ENCODE measurements around the gene WASHC4. TPM values are rescaled to one million over a fixed set of nuclear protein-coding genes. Genes with fewer than 3 reads are reported as not detected.

Gene WASHC4
- total RNA-seq, 4 donors from 2014 or later, result 23.5 to 32.5 (median 28.8) TPM

DNA sequence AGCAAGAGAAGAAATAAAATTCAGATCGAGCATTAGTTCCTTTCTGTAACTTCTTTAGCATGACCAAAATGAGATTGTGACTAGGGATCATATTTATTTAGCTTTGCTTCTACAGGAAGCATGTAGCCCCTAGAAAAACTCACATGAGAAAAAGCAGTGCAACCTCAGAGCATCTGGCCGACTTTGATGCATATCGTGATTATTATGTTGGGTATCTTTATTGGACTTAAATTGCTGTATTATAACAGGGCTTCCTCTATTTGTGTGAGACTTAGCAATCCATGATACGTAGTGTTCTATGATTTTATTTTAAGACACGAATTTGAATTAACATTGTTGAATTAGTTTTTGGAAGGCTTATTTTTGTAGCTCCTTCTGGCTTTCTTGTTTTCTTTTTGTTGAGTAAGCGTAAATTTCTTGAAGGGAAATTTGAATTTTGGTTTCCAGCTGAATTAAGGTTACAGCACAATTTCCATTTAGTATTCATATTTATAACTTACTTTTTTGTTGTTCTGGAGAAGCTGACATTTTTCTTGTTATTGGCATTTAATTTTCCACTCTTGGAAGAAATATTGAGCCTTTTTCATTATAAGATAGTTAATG is 33.9 kb downstream of the WASHC4 start:
- DNase-seq (ENCODE audit: low spot score in 2 of 2), result no peak
- H3K4me3 ChIP-seq (ENCODE audit: low read depth, poor library complexity, severe bottlenecking), result no peak overlapping the region
- WGBS, 2 donors, result 89 to 92% methylated on average over 6 of the region's 6 CpGs
- TF ChIP-seq CTCF (IDR thresholded peaks at IDR 0.05), result no peak
- no peak for TF ChIP-seq POLR2A (IDR thresholded peaks at IDR 0.05)
- intact Hi-C loops (cut with DNase I; ENCODE audit: low total_unique reads), result no loop called here

DNA sequence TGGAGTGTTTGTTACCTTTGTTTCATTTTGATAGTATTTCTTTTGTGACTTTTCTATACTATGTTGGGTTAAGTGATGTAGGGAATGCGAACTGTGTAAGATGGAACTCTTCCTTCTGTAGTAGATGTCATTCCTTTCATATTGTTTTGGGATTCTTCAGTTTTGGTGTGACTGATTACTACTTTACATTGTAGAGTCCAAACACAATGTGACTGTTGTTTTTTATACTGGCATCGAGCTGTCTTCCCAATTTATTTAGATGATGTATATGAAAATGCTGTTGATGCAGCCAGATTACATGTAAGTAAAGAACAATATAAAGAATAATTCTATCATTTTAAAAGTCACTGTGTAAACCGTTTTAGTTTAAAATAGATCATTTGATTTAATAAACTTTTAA is 34.7 kb downstream of the WASHC4 start:
- WGBS, 2 donors, result 91 to 95% methylated on average over 3 of the region's 3 CpGs
- H3K4me3 ChIP-seq (ENCODE audit: low read depth, poor library complexity, severe bottlenecking), result no peak overlapping the region
- no peak for DNase-seq (ENCODE audit: low spot score in 2 of 2)
- intact Hi-C loops (cut with DNase I; ENCODE audit: low total_unique reads), result no loop called here
- TF ChIP-seq CTCF (IDR thresholded peaks at IDR 0.05) (no peak), POLR2A (IDR thresholded peaks at IDR 0.05) (no peak)

DNA sequence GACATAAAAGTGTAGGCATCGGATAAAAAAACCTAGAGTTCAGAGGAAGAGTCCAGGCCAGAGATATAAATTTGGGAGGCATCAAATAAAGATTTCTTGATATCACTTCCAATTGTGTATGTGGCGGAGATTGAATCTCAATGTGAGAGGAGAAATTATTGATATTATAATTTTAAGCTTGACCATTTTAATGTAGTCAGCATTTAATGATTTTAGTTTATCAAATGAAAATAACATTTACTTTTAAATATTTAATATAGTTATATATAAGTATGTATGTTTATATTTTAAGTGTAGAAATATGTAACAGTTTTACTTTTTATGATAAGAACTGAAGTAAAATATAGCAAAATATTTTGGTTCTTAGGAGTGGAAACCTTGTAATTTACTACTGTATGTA is 48.7 kb downstream of the WASHC4 start:
- H3K4me3 ChIP-seq (ENCODE audit: low read depth, poor library complexity, severe bottlenecking), result no peak overlapping the region
- no peak for TF ChIP-seq CTCF (IDR thresholded peaks at IDR 0.05)
- TF ChIP-seq POLR2A (IDR thresholded peaks at IDR 0.05), result no peak
- DNase-seq (ENCODE audit: low spot score in 2 of 2), result no peak
- intact Hi-C loops (cut with DNase I; ENCODE audit: low total_unique reads), result no loop called here
- WGBS, 2 donors, result 99% methylated on average over 2 of the region's 2 CpGs

- H3K4me3 ChIP-seq (ENCODE audit: low read depth, poor library complexity, severe bottlenecking), result no peak overlapping the region
- TF ChIP-seq POLR2A (IDR thresholded peaks at IDR 0.05) (no peak), CTCF (IDR thresholded peaks at IDR 0.05) (no peak)
- intact Hi-C loops (cut with DNase I; ENCODE audit: low total_unique reads), result no loop called here
- WGBS, 2 donors, result 93 to 96% methylated on average over 3 of the region's 3 CpGs
- DNase-seq (ENCODE audit: low spot score in 2 of 2), result no peak
Observed at GRCh38 chr12:105157606-105158005, 50.1 kb downstream of the WASHC4 start.

DNA sequence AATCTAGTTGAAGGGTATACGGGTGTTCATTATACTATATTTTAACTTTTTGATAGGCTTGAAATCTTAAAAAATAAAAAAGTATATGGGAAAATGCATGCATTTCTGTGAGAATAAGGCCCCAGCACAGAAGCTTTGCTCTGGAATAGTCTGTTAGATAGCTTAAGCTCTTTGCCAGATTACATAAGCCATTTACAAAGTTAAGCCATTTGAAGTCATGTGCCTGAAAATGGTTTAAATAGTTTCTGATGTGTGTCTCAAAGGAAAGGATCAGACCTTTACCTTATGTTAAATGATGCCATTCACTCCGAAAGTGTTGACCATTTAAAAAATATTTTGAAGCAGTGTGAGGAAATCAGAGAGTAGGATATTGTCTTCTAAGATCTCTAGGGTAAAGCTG is 51.3 kb downstream of the WASHC4 start:
- no peak for DNase-seq (ENCODE audit: low spot score in 2 of 2)
- H3K4me3 ChIP-seq (ENCODE audit: low read depth, poor library complexity, severe bottlenecking), result no peak overlapping the region
- TF ChIP-seq CTCF (IDR thresholded peaks at IDR 0.05) (no peak), POLR2A (IDR thresholded peaks at IDR 0.05) (no peak)
- WGBS, 2 donors, result 88 to 93% methylated on average over 2 of the region's 2 CpGs
- intact Hi-C loops (cut with DNase I; ENCODE audit: low total_unique reads), result no loop called here

DNA sequence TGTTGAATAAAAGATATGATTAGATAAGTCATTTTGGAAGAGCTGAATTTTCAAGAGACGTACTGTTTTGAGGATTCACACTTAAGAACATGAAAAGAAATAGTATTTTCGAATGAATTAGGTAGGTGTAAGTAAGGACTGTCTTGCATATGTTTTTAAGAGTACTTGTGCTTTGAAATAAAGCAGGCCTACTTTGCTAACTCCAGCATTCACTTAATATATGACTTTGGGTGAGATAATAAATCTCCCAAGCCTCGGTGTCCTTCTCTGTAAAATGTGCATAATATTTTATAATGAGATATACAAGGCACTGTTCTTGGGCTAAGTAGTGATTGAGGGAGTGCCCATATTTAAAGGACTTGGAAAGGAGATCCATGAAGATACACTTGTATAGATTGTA is 54.6 kb downstream of the WASHC4 start:
- TF ChIP-seq CTCF (IDR thresholded peaks at IDR 0.05) (no peak), POLR2A (IDR thresholded peaks at IDR 0.05) (no peak)
- intact Hi-C loops (cut with DNase I; ENCODE audit: low total_unique reads), result no loop called here
- no peak for DNase-seq (ENCODE audit: low spot score in 2 of 2)
- 93 to 95% methylated on average over 3 of the region's 3 CpGs for WGBS, 2 donors
- no peak overlapping the region for H3K4me3 ChIP-seq (ENCODE audit: low read depth, poor library complexity, severe bottlenecking)
